Activated CD8-positive, alpha-beta memory T cell treated with anti-CD3 and anti-CD28 coated beads for 4 hours (primary cell): Measurements from ENCODE around the gene CDK5.
"Not testable (repeated sequence)": the region's sequence is repeated elsewhere in the genome, so short reads cannot be mapped to it uniquely, and the experiment has no call there.

Source experiments
- DNase-seq, 2 donors: peaks; one replicate each; pipeline ENCODE4 v3.0.0-alpha.2; 2020; ENCODE audit warnings: low read depth in 2 of 2

The CDK5 gene

DNA sequence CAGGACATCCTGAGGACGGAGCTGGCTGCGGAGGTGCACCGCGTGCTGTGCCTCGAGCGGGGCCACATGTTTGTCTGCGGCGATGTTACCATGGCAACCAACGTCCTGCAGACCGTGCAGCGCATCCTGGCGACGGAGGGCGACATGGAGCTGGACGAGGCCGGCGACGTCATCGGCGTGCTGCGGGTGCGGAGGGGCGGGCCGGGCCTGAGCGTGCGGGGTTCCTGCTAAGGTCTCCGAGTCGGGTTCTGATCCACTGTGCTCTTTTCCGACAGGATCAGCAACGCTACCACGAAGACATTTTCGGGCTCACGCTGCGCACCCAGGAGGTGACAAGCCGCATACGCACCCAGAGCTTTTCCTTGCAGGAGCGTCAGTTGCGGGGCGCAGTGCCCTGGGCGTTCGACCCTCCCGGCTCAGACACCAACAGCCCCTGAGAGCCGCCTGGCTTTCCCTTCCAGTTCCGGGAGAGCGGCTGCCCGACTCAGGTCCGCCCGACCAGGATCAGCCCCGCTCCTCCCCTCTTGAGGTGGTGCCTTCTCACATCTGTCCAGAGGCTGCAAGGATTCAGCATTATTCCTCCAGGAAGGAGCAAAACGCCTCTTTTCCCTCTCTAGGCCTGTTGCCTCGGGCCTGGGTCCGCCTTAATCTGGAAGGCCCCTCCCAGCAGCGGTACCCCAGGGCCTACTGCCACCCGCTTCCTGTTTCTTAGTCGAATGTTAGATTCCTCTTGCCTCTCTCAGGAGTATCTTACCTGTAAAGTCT is 43.8 kb downstream of the CDK5 start:
- peak; percentile 53 to 74 for DNase-seq

DNA sequence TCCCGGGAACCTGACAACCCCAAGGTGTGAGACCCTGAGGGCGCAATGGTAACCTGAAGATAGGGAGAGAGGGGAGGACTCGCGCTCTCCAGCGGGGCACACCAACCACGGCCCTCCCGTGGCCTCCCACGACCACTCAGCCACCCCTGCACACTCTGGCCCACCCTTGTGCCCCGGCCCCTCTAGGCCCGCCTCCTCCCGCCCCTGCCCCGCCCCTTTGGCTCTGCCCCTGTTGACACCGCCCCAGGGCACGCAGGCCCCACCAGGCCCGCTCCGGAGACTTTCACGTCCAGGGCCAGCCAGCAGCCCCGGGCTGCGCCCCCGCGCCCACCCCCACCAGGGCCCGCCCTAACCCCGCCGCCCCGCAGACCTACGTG is 44.4 kb downstream of the CDK5 start:
- no peak for DNase-seq

DNA sequence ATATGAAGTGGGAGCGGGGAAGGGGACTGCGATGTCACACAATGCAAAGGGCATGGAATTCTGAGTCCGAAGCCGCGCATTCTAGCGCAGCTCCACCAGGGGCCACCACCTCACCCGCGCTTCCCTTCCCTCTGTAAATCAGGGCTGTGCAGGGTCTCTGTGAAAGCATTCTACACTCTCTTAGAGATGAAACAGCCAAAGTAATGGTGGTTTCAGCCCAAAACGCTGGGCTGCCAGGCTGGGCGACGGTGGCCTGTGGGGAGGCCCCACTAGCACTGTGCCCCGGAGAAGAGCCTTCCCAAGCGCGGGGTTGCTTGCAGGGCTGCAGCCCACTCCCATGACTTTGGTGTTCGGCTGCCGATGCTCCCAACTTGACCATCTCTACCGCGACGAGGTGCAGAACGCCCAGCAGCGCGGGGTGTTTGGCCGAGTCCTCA is 44.8 kb downstream of the CDK5 start:
- DNase-seq = no peak

DNA sequence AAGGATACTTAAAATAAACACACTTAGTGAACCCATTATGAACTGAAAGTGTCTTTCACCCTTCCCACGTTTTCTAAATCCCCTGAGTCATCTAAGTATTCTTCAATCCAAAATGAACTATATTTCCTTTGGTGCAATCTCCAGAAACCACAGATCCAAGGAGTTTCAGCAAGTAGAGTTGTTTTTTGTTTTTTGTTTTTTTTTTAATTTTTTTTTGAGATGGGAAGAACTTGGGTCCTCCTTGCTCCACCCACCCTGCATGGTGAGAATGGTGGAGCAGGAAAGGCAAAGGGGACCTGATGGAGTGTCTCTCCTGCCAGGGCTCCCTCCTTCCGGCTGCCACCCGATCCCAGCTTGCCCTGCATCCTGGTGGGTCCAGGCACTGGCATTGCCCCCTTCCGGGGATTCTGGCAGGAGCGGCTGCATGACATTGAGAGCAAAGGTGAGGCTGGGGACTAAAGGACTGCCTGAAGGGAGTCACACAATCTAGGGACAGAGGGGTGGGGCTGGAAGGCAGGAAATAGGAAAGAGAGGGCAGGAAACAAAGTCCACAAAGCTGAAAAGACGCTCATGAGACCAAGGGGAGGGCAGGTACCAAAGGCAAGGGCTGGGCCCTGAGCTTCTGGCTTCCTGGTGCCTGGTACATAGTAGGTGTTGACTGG is 45.5 kb downstream of the CDK5 start:
- no peak for DNase-seq

DNA sequence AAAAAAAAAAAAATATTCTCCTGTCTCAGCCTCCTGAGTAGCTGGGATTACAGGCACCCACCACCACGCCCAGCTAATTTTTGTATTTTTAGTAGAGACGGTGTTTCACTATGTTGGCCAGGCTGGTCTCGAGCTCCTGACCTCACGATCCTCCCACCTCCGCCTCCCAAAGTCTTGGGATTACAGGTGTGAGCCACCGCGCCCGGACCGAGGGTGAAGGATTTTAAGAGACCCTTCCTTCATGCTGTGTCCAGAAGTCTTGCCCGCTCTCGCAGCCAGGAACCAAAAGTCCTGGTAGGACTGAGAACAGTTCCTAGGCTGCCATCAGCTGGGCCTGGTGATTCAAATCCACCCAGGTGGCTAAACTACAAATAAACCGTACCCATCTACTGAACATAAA is 46.1 kb downstream of the CDK5 start:
- not testable (repeated sequence) for DNase-seq

DNA sequence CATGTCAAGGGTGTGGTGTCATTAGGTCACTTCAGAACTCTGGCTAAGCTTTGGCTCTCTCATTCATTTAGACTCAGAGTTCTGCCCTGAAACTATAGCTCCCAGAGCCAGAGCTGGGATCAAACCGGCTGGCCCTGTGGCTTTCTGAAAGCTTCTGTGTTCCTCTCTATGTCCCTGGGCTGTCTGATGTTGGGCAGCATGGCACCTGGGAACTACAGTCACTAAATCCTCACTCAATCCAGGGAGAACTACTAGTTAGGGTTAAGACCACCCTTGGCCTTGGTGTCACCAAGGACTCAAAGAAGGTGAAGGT is 46.6 kb downstream of the CDK5 start:
- DNase-seq = no peak

DNA sequence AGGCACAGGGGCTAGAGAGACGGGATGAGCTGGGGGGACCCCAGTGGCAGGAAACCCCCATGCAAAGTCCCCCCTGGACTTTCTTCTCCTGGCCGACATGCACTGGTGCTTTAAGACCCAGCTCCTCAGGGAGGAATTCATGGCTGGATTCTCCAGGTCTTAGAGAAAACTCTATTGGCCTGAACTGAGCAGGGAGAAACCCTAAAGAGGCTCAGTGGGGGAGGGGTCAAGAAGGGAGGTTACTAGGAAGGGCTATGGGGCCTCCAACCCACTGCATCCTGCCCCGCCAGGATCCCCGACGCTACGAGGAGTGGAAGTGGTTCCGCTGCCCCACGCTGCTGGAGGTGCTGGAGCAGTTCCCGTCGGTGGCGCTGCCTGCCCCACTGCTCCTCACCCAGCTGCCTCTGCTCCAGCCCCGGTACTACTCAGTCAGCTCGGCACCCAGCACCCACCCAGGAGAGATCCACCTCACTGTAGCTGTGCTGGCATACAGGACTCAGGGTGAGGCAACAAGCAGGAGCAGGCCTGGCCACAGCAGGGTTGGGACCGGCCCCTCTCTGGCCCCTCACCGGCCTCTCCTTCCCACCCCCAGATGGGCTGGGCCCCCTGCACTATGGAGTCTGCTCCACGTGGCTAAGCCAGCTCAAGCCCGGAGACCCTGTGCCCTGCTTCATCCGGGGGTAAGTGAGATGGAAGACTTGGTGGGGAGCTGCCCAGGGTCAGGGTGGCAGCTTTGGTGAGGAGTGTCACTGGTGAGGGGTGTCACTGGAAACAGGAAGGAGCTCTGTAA is 47.2 kb downstream of the CDK5 start:
- no peak for DNase-seq

DNA sequence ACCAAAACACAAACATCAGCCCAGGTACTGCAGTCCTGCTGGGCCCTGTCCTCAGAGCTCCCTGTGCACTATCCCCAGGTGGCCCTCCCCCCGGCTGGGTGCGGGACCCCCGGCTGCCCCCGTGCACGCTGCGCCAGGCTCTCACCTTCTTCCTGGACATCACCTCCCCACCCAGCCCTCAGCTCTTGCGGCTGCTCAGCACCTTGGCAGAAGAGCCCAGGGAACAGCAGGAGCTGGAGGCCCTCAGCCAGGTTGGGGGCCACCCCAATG is 47.7 kb downstream of the CDK5 start:
- no peak for DNase-seq

DNA sequence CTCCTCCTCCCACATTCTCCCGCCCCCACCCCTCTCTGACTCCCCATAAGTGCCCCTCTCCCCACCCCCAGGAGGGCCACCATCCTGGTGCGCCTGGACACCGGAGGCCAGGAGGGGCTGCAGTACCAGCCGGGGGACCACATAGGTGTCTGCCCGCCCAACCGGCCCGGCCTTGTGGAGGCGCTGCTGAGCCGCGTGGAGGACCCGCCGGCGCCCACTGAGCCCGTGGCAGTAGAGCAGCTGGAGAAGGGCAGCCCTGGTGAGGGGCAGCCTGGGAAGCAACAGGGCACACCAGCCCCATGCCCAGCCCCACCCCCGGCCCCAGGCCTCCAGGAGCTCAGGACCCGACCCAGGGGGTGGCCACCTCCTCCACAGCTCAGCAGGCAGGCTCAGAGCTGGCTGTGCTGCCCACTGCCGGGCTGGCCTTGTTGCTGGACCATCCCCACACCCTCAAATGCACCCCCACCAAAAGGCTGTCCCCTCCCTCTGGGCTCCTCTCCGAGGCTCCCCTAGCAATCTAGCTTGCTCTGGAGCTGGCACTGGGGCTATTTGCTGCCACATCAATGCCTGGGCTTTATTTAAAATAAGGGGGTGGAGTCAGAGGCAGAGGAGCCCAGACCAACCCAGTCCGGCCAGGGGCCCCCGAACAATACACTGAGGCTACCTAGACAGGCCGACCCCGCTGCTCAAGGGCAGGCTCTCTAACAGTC is 48.2 kb downstream of the CDK5 start:
- no peak for DNase-seq

DNA sequence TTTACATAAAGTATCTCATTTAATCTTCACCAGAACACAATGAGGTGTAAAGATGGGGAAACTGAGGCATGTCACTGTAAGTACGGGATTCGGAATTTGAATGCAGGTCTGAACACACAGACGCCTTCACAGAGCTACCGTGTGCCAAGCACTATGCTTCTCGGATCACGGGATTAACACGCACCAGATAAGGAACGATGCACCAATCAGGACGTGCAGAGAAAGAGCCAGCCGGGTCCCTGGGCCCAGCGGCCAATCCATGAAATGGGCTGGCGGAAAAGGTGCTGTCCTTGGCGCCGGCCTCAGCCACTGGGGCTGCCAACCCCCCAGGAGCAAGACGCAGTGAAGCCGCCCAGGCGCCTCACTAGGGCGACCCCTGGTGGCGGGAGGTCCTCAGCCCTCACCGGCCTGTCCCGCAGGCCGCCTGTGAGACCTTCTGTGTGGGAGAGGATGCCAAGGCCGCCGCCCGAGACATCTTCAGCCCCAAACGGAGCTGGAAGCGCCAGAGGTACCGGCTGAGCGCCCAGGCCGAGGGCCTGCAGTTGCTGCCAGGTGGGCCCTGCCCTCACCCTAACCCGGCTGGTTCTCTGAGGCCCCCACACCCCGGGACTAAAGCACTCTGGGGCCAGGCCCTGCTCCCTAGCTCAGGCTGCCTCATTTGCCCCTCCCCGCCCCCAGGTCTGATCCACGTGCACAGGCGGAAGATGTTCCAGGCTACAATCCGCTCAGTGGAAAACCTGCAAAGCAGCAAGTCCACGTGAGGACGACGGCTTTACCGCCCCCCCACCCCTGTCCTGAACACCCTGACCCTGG is 49.0 kb downstream of the CDK5 start:
- peak; percentile 47 to 51 for DNase-seq

DNA sequence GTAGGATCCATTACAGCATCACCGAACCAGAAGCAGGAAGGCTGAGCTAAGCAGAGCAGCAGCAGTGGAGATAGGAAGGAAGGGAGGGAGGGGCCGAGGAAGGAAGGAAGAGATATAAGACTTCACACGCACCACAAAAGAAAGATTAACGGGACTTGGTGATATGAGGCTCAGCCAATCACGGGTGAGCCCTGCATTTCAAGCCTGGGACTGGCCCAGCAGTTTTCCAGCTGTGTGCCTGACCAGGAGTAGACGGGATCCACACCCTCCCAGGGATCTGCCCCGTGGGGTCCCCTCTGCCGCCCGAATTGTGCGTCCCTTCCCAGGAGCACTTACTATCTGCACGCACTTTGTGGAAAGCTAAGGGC is 49.6 kb downstream of the CDK5 start:
- no peak for DNase-seq

DNA sequence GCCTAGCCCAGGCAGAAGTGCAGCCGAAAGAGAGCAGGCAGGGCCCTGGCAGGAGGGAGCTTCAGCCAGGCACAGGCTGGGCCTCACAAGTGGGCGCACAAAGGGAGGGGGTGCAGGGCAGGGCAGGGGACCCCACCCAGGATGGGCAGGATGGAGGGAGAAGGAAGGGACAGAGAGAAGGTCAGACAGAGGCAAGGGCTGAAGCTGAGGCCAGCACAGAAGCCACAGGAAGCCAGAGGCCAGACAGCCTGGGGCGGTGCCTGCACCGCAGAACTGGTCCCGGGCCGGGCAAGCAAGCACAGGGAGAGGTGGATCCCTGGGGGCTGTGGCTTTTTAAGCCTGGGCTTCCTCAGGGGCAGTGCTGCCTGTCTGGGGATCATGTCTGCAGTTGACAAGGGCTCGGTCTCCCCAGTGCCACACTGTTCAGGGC is 50.2 kb downstream of the CDK5 start:
- DNase-seq = no peak

DNA sequence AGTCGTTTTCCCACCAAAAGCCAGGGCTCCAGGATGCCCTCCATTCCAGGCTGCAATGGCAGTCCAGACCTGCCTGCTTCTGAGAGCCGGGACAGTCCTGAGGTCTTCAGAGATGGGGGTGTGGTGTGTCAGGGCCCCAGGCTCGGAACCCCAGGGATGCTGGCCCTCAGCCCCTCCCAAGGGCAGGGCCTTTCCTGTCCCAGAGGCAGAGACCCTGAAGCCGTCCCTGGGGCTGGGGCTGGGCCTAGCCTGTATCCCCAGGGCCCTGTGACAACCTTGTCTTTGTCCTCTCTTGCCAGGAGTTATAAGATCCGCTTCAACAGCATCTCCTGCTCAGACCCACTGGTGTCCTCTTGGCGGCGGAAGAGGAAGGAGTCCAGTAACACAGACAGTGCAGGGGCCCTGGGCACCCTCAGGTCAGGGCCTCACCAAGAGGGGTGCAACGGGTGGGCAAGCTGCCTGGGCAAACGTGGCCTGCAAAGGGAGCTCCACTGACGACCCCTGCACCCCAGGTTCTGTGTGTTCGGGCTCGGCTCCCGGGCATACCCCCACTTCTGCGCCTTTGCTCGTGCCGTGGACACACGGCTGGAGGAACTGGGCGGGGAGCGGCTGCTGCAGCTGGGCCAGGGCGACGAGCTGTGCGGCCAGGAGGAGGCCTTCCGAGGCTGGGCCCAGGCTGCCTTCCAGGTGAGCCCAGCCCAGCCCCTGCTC is 51.0 kb downstream of the CDK5 start:
- no peak for DNase-seq

DNA sequence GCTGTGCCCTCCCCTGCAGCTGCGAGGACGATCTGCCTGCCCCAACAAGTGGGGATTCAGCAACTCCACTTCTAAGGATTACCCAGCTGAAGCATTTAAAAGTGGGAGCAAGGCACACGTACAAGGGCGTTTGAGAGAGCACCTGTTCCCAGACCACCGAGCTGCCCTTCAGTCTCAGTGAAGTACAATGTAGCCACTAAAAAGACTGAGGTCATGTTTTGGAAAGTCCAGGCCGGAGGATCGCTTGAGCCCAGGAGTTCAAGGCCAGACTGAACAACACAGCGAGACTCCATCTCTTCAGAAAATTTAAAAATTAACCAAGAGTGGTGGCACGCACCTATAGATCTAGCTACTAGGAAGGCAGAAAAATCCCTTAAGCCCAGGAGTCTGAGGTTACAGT is 52.1 kb downstream of the CDK5 start:
- no peak for DNase-seq
